Keratinocyte (primary cell): Measurements from ENCODE around the gene RAB23. TPM values are rescaled to one million over a fixed set of nuclear protein-coding genes. Genes with fewer than 3 reads are reported as not detected.

Experiments
- DNase-seq: peaks from one replicate; pipeline ENCODE4 v3.0.0-alpha.2; 2011; ENCODE audit warnings: low read depth, missing footprints, low spot score
- FAIRE-seq: peaks from 2 replicates; lab custom pipeline; 2011; peaks lifted over from hg19 to GRCh38; lab: Jason Lieb, UNC
- H2AFZ ChIP-seq: 2 replicates; pipeline ENCODE4 v1.6.0; 2012; ENCODE audit warnings: low read length, control low read depth, inconsistent platforms; ENCODE audit not compliant: control insufficient read depth
- H3K27ac ChIP-seq: 2 replicates; pipeline ENCODE4 v1.5.1; 2011; ENCODE audit warnings: low read length; ENCODE audit not compliant: control insufficient read depth, insufficient read depth
- H3K27me3 ChIP-seq: 3 replicates; pipeline ENCODE4 v1.6.0; 2011; ENCODE audit warnings: low read length; ENCODE audit not compliant: control insufficient read depth, insufficient read depth; ENCODE audit errors: extremely low read depth
- H3K36me3 ChIP-seq, 2 experiments: 2 replicates in 1 of 2; 3 replicates in 1 of 2; pipeline ENCODE4 v1.5.1; 2011; ENCODE audit warnings: low read length in 2 of 2, mild to moderate bottlenecking in 1 of 2; ENCODE audit not compliant: control insufficient read depth in 2 of 2, insufficient read depth in 2 of 2; ENCODE audit errors: extremely low read depth in 1 of 2
- H3K4me1 ChIP-seq: 3 replicates; pipeline ENCODE4 v1.5.1; 2011; ENCODE audit warnings: low read length; ENCODE audit not compliant: control insufficient read depth, insufficient read depth; ENCODE audit errors: extremely low read depth
- H3K4me2 ChIP-seq: 3 replicates; pipeline ENCODE4 v1.6.0; 2011; ENCODE audit warnings: low read depth, low read length; ENCODE audit not compliant: control insufficient read depth, insufficient read depth; ENCODE audit errors: extremely low read depth
- H3K4me3 ChIP-seq, 3 experiments: fragments of 200-600 bp in 1 of 3; sonication (generic) in 1 of 3; 2 replicates in 2 of 3; 3 replicates in 1 of 3; pipeline ENCODE4 v1.5.1; 2011 to 2016; ENCODE audit warnings: low read length in 3 of 3, mild to moderate bottlenecking in 3 of 3, control low read depth in 2 of 3, inconsistent platforms in 1 of 3, low read depth in 1 of 3, mixed read lengths in 1 of 3, mixed run types in 1 of 3, moderate library complexity in 1 of 3; ENCODE audit not compliant: control insufficient read depth in 2 of 3, insufficient read depth in 2 of 3; ENCODE audit errors: extremely low read depth in 1 of 3
- H3K79me2 ChIP-seq: 2 replicates; pipeline ENCODE4 v1.6.0; 2012; ENCODE audit warnings: low read length; ENCODE audit not compliant: control insufficient read depth, insufficient read depth
- H3K9ac ChIP-seq: 3 replicates; pipeline ENCODE4 v1.6.0; 2011; ENCODE audit warnings: low read length; ENCODE audit not compliant: control insufficient read depth, insufficient read depth; ENCODE audit errors: extremely low read depth
- H3K9me1 ChIP-seq: 3 replicates; pipeline ENCODE4 v1.6.0; 2011; ENCODE audit warnings: low read length; ENCODE audit not compliant: control insufficient read depth, insufficient read depth; ENCODE audit errors: extremely low read depth
- H3K9me3 ChIP-seq: 2 replicates; pipeline ENCODE4 v1.5.1; 2012; ENCODE audit warnings: low read depth, low read length; ENCODE audit not compliant: control insufficient read depth
- H4K20me1 ChIP-seq: 3 replicates; pipeline ENCODE4 v1.6.0; 2011; ENCODE audit warnings: low read length; ENCODE audit not compliant: control insufficient read depth, insufficient read depth; ENCODE audit errors: extremely low read depth
- EZH2 ChIP-seq: IDR thresholded peaks from one replicate; pipeline ENCODE4 v1.6.1; 2012; ENCODE audit warnings: inconsistent platforms, mild to moderate bottlenecking, low read length, moderate library complexity
- dilution Hi-C: fragments of 300-500 bp; cut with MboI; formaldehyde crosslinking; loops from one replicate; pipeline ENCODE4 v1.7.0; 2020; ENCODE audit warnings: low sequenced_read_pairs; ENCODE audit not compliant: extremely low pct_ligation_motif_present
- polyA plus RNA-seq, 5 experiments: library from polyadenylated mRNA; depleted of rRNA in 3 of 5; stranded (reverse) in 3 of 5; stranded (forward) in 1 of 5; unstranded in 1 of 5; fragments of >200 nt; gene quantifications; 1 replicate in 1 of 5; 2 replicates in 3 of 5; 3 replicates in 1 of 5; pipeline versions ENCODE4 v1.2.1 to v1.2.3, GENCODE V29; 2011 to 2012; ENCODE audit warnings: missing spikeins in 2 of 5, low read depth in 1 of 5, low replicate concordance in 1 of 5
- TF ChIP-seq, protein P1 (sequence below), 3 experiments: IDR thresholded peaks in 1 of 3; conservative IDR thresholded peaks in 1 of 3; optimal IDR thresholded peaks in 1 of 3; 2 replicates in 2 of 3; 3 replicates in 1 of 3; pipeline versions ENCODE3 to v1.5.1; 2011; ENCODE audit warnings: low read length in 3 of 3, mild to moderate bottlenecking in 3 of 3, moderate library complexity in 2 of 3, control low read depth in 1 of 3, inconsistent platforms in 1 of 3; ENCODE audit not compliant: insufficient read depth in 2 of 3; ENCODE audit errors: extremely low read depth in 1 of 3

Gene RAB23
- polyA plus RNA-seq, 1 donor (not counting 4 experiments of a cell fraction or from before 2014, with no cell fraction given) = 14.6 TPM

DNA sequence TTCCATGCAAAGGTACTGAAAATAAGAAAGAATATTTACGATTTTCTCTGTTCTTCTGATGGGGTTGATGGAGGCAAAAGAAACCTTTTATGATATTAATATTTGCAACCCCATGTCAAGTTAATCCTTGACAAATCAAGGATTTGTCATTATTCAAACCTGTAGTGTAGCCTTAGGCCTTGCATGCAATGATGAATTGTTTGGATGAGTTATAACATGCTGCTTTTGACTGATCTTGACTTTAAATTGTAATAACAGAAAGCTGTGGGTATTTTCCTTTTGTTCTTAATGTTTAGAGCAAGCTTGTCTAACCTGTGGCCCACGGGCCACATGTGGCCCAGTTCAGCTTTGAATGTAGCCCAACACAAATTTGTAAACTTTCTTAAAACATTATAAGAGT is 63.0 kb downstream of the RAB23 start:
- DNase-seq = peak; percentile 23
- Histone ChIP-seq H2AFZ (no peak overlapping the region), H4K20me1 (no peaks in the 10 kb centered on the region), H3K9ac (no peak overlapping the region), H3K4me3 (no peak overlapping the region), H3K4me2 (peak overlapping the region; percentile 39), H3K27me3 (no peaks in the 10 kb centered on the region), H3K9me1 (no peaks in the 10 kb centered on the region), H3K4me1 (peaks cover 9% of the 10 kb centered on the region), H3K36me3 (peaks cover 2 to 8% of the 10 kb centered on the region in 2 experiments), H3K9me3 (no peaks in the 10 kb centered on the region), H3K27ac (no peak overlapping the region), H3K79me2 (no peaks in the 10 kb centered on the region)
- FAIRE-seq = peak; percentile 83
- TF ChIP-seq, protein P1, sequence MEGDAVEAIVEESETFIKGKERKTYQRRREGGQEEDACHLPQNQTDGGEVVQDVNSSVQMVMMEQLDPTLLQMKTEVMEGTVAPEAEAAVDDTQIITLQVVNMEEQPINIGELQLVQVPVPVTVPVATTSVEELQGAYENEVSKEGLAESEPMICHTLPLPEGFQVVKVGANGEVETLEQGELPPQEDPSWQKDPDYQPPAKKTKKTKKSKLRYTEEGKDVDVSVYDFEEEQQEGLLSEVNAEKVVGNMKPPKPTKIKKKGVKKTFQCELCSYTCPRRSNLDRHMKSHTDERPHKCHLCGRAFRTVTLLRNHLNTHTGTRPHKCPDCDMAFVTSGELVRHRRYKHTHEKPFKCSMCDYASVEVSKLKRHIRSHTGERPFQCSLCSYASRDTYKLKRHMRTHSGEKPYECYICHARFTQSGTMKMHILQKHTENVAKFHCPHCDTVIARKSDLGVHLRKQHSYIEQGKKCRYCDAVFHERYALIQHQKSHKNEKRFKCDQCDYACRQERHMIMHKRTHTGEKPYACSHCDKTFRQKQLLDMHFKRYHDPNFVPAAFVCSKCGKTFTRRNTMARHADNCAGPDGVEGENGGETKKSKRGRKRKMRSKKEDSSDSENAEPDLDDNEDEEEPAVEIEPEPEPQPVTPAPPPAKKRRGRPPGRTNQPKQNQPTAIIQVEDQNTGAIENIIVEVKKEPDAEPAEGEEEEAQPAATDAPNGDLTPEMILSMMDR (optimal IDR thresholded peaks at IDR 0.05 in 1 of 3, IDR thresholded peaks at IDR 0.05 in 1 of 3, conservative IDR thresholded peaks at IDR 0.05 in 1 of 3; ENCODE audit: extremely low read depth in 1 of 3, insufficient read depth in 2 of 3, low read length in 3 of 3) = no peak
- no peak for TF ChIP-seq EZH2
- dilution Hi-C loops = no loop called here

DNA sequence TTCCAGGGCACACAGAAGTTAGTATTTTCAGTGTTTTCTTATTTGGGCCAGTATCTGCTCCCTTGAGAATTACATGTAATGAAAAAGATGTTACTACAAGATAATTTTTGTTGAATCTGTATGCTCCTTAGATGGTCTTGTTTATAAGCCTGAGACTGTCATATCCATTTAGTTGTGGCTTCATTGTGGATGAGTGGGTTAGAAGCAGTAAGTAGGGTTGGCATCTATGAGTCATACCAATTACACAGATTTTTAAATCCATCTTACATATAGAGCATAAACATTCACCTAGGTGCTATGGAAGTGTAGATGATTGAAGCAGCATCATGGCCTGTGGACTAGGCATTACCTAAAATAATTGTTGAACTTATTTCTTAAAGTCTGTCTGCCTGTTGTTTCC is 63.4 kb downstream of the RAB23 start:
- H3K4me2 ChIP-seq = peak overlapping the region; percentile 39
- DNase-seq = peak; percentile 21
- peak; percentile 58 for FAIRE-seq
- peaks cover 2 to 11% of the 10 kb centered on the region in 2 experiments for H3K36me3 ChIP-seq
- H3K9me3 ChIP-seq = no peaks in the 10 kb centered on the region
- no peaks in the 10 kb centered on the region for H3K79me2 ChIP-seq
- no peaks in the 10 kb centered on the region for H4K20me1 ChIP-seq
- dilution Hi-C loops = no loop called here
- H3K9me1 ChIP-seq = no peaks in the 10 kb centered on the region
- H3K4me3 ChIP-seq = no peak overlapping the region
- TF ChIP-seq, protein P1 (optimal IDR thresholded peaks at IDR 0.05 in 1 of 3, IDR thresholded peaks at IDR 0.05 in 1 of 3, conservative IDR thresholded peaks at IDR 0.05 in 1 of 3; ENCODE audit: extremely low read depth in 1 of 3, insufficient read depth in 2 of 3, low read length in 3 of 3) = no peak
- no peak for TF ChIP-seq EZH2
- H3K27ac ChIP-seq = no peak overlapping the region
- no peaks in the 10 kb centered on the region for H3K27me3 ChIP-seq
- H2AFZ ChIP-seq = no peak overlapping the region
- H3K9ac ChIP-seq = no peak overlapping the region
- H3K4me1 ChIP-seq = peaks cover 9% of the 10 kb centered on the region
